Kidney (tissue), 14 donors: ENCODE data around the gene MAP3K5. TPM values are rescaled to one million over a fixed set of nuclear protein-coding genes. Genes with fewer than 3 reads are reported as not detected.

Source experiments
- DNase-seq, 5 donors: peaks; one replicate each; pipeline ENCODE4 v3.0.0-alpha.2; 2013 to 2020
- FAIRE-seq: peaks from 2 replicates; lab custom pipeline; 2012; peaks lifted over from hg19 to GRCh38; lab: Jason Lieb, UNC
- H3K27ac ChIP-seq, 2 donors: one replicate each; pipeline ENCODE4 v1.7.0; 2013; ENCODE audit warnings: low read depth in 2 of 2, low read length in 2 of 2, inconsistent platforms in 1 of 2
- H3K27me3 ChIP-seq: one replicate; pipeline ENCODE4 v1.7.1; 2013; ENCODE audit warnings: low read length, inconsistent platforms; ENCODE audit not compliant: control insufficient read depth, insufficient read depth
- H3K36me3 ChIP-seq, 3 donors: one replicate each; pipeline versions ENCODE4 v1.7.0 to v1.7.1; 2013; ENCODE audit warnings: low read length in 3 of 3, control low read depth in 1 of 3, inconsistent platforms in 1 of 3; ENCODE audit not compliant: insufficient read depth in 3 of 3, control insufficient read depth in 2 of 3
- H3K4me1 ChIP-seq, 3 donors: one replicate each; pipeline versions ENCODE4 v1.7.0 to v1.7.1; 2013; ENCODE audit warnings: low read length in 3 of 3, inconsistent platforms in 1 of 3, low read depth in 1 of 3; ENCODE audit not compliant: control insufficient read depth in 2 of 3, insufficient read depth in 2 of 3
- H3K4me3 ChIP-seq, 3 donors: one replicate each; pipeline versions ENCODE4 v1.7.0 to v1.8.1; 2013; ENCODE audit warnings: low read length in 3 of 3, control low read depth in 1 of 3, inconsistent platforms in 1 of 3
- H3K9ac ChIP-seq, 3 donors: one replicate each; pipeline versions ENCODE4 v1.7.0 to v1.7.1; 2013; ENCODE audit warnings: low read length in 3 of 3, control low read depth in 1 of 3, inconsistent platforms in 1 of 3
- H3K9me3 ChIP-seq, 3 donors: one replicate each; pipeline versions ENCODE4 v1.7.0 to v1.7.1; 2013; ENCODE audit warnings: low read length in 3 of 3, control low read depth in 1 of 3, inconsistent platforms in 1 of 3; ENCODE audit not compliant: control insufficient read depth in 2 of 3, insufficient read depth in 1 of 3
- CTCF ChIP-seq: IDR thresholded peaks from 3 replicates; pipeline ENCODE4 v1.5.1; 2012; ENCODE audit warnings: mild to moderate bottlenecking, moderate library complexity, borderline replicate concordance; ENCODE audit not compliant: insufficient read depth; ENCODE audit errors: extremely low read depth
- intact Hi-C: fragments of 100-400 bp; cut with DNase I; formaldehyde crosslinking; loops from one replicate; pipeline ENCODE4 v1.11.1; 2022
- polyA plus RNA-seq: library from polyadenylated mRNA; stranded (reverse); fragments of 350-450 nt; fragmentation: Illumina TruSeq; extraction: RNeasy Lipid Tissue Mini Kit (QIAGEN cat#74804); gene quantifications from one replicate; pipeline ENCODE4 v1.2.3, GENCODE V29; 2014; ENCODE audit warnings: low read depth, low replicate concordance; ENCODE audit not compliant: insufficient read depth
- total RNA-seq: library from RNA; stranded (reverse); fragmentation: NEBNext Ultra II Directional; extraction: Animal tissue kit (Norgen Biotek cat#: 25700); gene quantifications from one replicate; pipeline ENCODE4 v1.2.1, GENCODE V29; 2021
- donor health status: control.
- donor health status: control.
- donor health status: control.
- donor health status: control.
- donor health status: control.
- donor health status: DM: yes; HTN: yes; CAD: no.
- donor health status: Normal renal cell carcinoma (clear cell type).

Gene MAP3K5
- total and polyA plus RNA-seq, 2 donors from 2014 or later: 5.9 to 32.9 TPM

GRCh38 chr6:136673571-136673970 lies 118.7 kb downstream of the MAP3K5 start:
- intact Hi-C loops: no loop called here
- no peak for TF ChIP-seq CTCF

GRCh38 chr6:136672144-136672543 lies 120.1 kb downstream of the MAP3K5 start:
- H3K27ac ChIP-seq: no peak overlapping the region
- H3K9me3 ChIP-seq: no peaks in the 10 kb centered on the region
- H3K4me1 ChIP-seq: peaks cover 0 to 5% (median 0%) of the 10 kb centered on the region in 3 donors
- H3K4me3 ChIP-seq: no peak overlapping the region
- TF ChIP-seq CTCF: no peak
- no peak for DNase-seq
- FAIRE-seq: no peak
- H3K9ac ChIP-seq: no peak overlapping the region
- intact Hi-C loops: no loop called here
- H3K27me3 ChIP-seq: no peaks in the 10 kb centered on the region
- no peaks in the 10 kb centered on the region for H3K36me3 ChIP-seq

More at GRCh38 chr6:136673571-136673970, 118.7 kb downstream of the MAP3K5 start:
- no peak overlapping the region for H3K27ac ChIP-seq
- no peak overlapping the region for H3K9ac ChIP-seq
- H3K9me3 ChIP-seq: no peaks in the 10 kb centered on the region
- H3K4me1 ChIP-seq: peaks cover 0 to 5% (median 0%) of the 10 kb centered on the region in 3 donors
- no peak for DNase-seq
- FAIRE-seq: no peak
- no peak overlapping the region for H3K4me3 ChIP-seq
- H3K36me3 ChIP-seq: peaks cover 0 to 2% (median 0%) of the 10 kb centered on the region in 3 donors
- H3K27me3 ChIP-seq: no peaks in the 10 kb centered on the region

- peaks cover 0 to 5% (median 0%) of the 10 kb centered on the region in 3 donors for H3K4me1 ChIP-seq
- H3K27me3 ChIP-seq: no peaks in the 10 kb centered on the region
- H3K9ac ChIP-seq: no peak overlapping the region
- no peaks in the 10 kb centered on the region for H3K36me3 ChIP-seq
- DNase-seq: peak in 2 of 5 donors; percentile 30 to 45
- intact Hi-C loops: no loop called here
- no peaks in the 10 kb centered on the region for H3K9me3 ChIP-seq
- FAIRE-seq: peak; percentile 35
- no peak for TF ChIP-seq CTCF
- H3K4me3 ChIP-seq: peak overlapping the region in 1 of 3 donors; percentile 15
- H3K27ac ChIP-seq: no peak overlapping the region
These were observed 123.0 kb downstream of the MAP3K5 start for GRCh38 chr6:136669299-136669699.

- no peaks in the 10 kb centered on the region for H3K27me3 ChIP-seq
- H3K4me1 ChIP-seq: peaks cover 0 to 5% (median 0%) of the 10 kb centered on the region in 3 donors
- intact Hi-C loops: no loop called here
- no peaks in the 10 kb centered on the region for H3K36me3 ChIP-seq
- H3K4me3 ChIP-seq: no peak overlapping the region
- H3K27ac ChIP-seq: no peak overlapping the region
- H3K9me3 ChIP-seq: no peaks in the 10 kb centered on the region
- no peak for FAIRE-seq
- no peak overlapping the region for H3K9ac ChIP-seq
- no peak for TF ChIP-seq CTCF
- DNase-seq: no peak
These were observed 123.7 kb downstream of the MAP3K5 start for GRCh38 chr6:136668571-136668970.
